GM12892 (cell line): ENCODE data around the gene CCDC9B.

Experiments
- DNase-seq: peaks from one replicate; pipeline ENCODE4 v3.0.0; 2011; ENCODE audit not compliant: insufficient read length
- FAIRE-seq: peaks from 2 replicates; lab custom pipeline; 2011; peaks lifted over from hg19 to GRCh38; lab: Jason Lieb, UNC
- POLR2A ChIP-seq: IDR thresholded peaks from 2 replicates; pipeline ENCODE4 v1.6.1; 2011; ENCODE audit warnings: low read depth, low read length, control low read depth
- POLR2AphosphoS5 ChIP-seq: IDR thresholded peaks from 2 replicates; pipeline ENCODE4 v1.6.1; 2011; ENCODE audit warnings: low read depth, low read length, control low read depth
- TAF1 ChIP-seq: IDR thresholded peaks from 2 replicates; pipeline ENCODE4 v1.6.1; 2011; ENCODE audit warnings: low read depth, mild to moderate bottlenecking, control low read depth, low read length, borderline replicate concordance

CCDC9B gene

DNA sequence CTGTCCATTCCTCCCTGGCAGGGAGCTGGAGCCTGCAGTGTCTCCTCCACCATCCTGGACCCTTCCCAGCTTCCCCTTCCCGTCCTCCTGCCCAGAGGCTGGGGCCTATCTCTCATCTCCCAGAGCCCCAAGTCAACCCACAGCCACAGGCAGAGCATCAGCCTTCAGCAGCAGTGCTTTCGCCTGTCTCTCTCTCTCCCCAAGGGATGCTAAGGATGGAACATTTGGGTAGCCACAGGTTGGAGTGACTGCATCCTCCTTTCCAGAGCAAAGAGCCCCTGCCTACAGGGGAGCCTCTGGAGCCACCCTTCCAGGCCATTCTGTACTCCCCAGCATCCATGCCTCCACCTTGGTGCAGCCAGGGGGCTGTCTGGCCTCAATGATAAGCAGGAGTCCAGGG is 37.2 kb downstream of the CCDC9B start:
- no peak for DNase-seq
- no peak for TF ChIP-seq POLR2AphosphoS5
- no peak for TF ChIP-seq POLR2A
- TF ChIP-seq TAF1: no peak
- no peak for FAIRE-seq

- FAIRE-seq (no peak), DNase-seq (no peak)
- TF ChIP-seq POLR2A (no peak), POLR2AphosphoS5 (no peak), TAF1 (no peak)
These were observed 37.8 kb downstream of the CCDC9B start for GRCh38 chr15:40302981-40303380.

- TF ChIP-seq POLR2A: no peak
- no peak for TF ChIP-seq POLR2AphosphoS5
- no peak for TF ChIP-seq TAF1
- FAIRE-seq (no peak), DNase-seq (no peak)
These were observed 38.4 kb downstream of the CCDC9B start for GRCh38 chr15:40302288-40302886.

DNA sequence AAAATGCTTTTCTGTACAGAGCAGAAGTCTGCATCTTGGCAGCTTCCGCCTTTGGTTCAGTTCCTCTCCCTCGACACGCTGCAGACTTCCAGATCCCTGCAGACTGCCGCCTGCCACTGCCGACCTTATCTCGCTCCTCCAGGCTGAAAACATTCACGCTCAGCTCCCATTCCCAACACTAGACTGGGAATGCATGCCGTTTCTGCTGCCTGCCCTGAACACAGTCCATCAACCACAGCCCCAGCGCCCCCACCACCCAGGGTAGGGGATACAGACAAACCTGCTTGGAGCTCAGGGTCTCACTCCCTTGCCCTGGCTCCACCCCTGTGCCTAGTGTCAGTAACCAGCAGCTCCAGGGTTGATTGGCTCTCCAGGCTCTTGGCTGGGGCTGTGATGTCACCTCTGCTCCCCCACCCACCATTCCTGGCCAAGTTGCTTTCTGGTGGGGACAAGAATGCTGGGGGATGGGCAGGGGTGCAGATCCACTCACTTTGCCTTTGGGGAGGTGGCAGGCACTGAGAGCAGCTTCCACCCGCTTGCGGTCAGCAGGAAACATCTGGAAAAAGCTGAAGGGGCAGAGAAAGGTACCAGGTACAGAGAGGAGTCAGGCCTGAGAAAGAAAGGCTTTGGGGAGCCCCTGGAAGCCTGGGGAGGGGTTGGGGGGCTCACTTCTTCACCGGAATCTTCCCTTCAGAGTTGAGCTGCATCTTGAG is 39.1 kb downstream of the CCDC9B start:
- DNase-seq: no peak
- no peak for TF ChIP-seq POLR2A
- TF ChIP-seq POLR2AphosphoS5: no peak
- TF ChIP-seq TAF1: no peak
- no peak for FAIRE-seq

GRCh38 chr15:40300771-40301170 is 40.0 kb downstream of the CCDC9B start:
- no peak for FAIRE-seq
- TF ChIP-seq TAF1 (no peak), POLR2AphosphoS5 (no peak), POLR2A (no peak)
- DNase-seq: no peak

GRCh38 chr15:40300367-40300766 is 40.4 kb downstream of the CCDC9B start:
- DNase-seq (no peak), FAIRE-seq (no peak)
- TF ChIP-seq TAF1: no peak
- no peak for TF ChIP-seq POLR2AphosphoS5
- no peak for TF ChIP-seq POLR2A

DNA sequence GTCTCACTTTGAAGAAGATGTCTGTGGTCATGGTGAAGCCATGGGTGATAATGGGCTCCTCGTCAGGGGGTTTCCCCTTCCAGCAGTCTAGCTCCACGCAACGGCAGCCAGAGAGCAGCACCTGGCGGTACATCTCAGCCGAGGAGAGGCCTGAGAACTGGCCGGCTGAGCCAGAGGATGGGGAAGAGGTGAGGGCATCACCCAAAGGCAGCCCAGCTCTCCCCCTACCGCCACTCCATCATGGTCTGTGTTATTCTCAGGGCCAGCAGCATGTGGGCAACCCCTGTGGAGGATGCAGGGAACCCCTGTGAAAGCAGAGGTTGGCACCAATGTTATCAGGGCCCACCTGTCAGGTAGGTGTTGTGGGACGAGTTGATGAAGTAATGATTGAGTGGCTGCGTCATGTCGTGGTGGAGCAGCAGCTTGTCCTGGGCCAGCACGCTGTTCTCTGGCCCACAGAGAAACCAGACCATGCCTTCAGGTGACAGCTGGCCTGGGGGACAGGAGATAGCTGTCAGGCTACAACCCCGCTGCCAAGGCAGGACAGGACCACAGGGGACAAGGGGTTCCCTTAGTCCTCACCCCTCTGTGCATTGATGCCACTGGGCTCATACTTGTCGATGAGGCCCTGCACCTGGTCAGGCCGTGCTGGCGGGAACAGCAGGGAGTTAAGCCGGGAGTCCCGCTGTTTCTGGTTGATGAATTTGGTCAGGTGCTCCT is 42.4 kb downstream of the CCDC9B start:
- DNase-seq (no peak), FAIRE-seq (no peak)
- TF ChIP-seq POLR2AphosphoS5 (no peak), TAF1 (no peak), POLR2A (no peak)

DNA sequence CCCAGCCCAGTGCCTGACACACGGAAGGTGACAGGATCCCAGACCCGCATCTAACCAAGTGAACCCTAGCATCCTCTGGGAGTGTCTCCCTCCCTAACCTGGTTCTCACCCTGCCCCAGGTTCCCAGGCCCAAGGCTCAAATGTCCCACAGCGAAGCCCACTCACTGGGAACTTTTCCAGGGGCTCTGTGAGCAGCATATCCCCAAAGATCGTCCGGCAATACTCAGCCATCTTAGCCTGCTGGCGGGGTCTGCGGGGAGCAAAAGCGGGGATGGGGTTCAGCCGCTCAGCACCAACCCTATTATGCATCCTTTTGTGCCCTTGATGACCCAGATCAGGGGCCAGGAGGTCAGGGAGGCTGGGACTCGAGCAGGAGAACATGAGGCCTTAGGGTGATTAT is 43.4 kb downstream of the CCDC9B start:
- DNase-seq: peak; percentile 7
- TF ChIP-seq TAF1: no peak
- no peak for TF ChIP-seq POLR2A
- no peak for TF ChIP-seq POLR2AphosphoS5
- no peak for FAIRE-seq

- FAIRE-seq (no peak), DNase-seq (no peak)
- TF ChIP-seq POLR2A: no peak
- no peak for TF ChIP-seq POLR2AphosphoS5
- no peak for TF ChIP-seq TAF1
These were observed 44.0 kb downstream of the CCDC9B start for GRCh38 chr15:40296561-40297230.

DNA sequence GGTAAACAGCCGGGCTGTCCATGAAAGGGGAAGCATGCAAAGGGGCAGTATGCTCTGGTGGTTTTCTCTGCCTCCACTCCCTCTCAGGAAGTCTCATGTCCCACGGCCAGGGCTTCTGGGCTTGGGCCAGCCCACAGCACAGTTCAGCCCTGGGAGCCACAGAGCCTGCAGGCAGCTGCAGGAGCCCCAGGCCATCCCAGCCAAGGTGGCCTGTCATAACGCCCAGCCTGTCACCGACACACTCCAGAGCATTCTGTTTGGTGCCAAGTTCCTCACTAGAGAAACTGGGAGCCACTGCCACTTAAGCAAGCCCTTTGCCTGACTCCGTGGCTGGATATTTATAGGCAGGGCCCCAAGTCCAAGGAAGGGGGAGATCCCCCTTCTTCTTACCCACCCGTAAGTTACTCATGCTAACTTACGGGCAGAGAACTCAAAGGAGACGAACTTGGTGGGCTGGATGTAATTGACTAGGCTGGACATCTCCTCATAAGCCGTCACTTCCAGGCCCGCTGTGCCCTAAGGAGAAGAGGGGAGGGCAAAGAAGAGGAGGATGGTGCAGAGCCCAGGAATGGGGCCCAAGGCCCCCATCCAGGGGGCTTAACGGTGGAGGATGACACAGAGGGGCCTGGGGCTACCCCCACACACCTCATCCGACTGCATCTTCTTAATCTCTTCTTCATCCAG is 44.7 kb downstream of the CCDC9B start:
- TF ChIP-seq TAF1 (no peak), POLR2AphosphoS5 (no peak), POLR2A (no peak)
- FAIRE-seq (no peak), DNase-seq (no peak)

GRCh38 chr15:40295297-40295696 is 45.4 kb downstream of the CCDC9B start:
- no peak for DNase-seq
- TF ChIP-seq TAF1: no peak
- TF ChIP-seq POLR2A: no peak
- no peak for TF ChIP-seq POLR2AphosphoS5
- FAIRE-seq: peak; percentile 36

- TF ChIP-seq TAF1 (no peak), POLR2A (no peak), POLR2AphosphoS5 (no peak)
- DNase-seq: no peak
These were observed 46.5 kb downstream of the CCDC9B start for GRCh38 chr15:40293905-40294895.

More at GRCh38 chr15:40293905-40294895, 46.5 kb downstream of the CCDC9B start:
- FAIRE-seq: no peak
